LoVo (cell line): ENCODE results near the gene RGS3.
A peak's percentile ranks its signal among the peaks of the same experiment; 100 is the strongest.

Source experiments
- DNase-seq: peaks from one replicate; pipeline ENCODE4 v3.0.0-alpha.2; 2016; ENCODE audit warnings: low spot score

Gene RGS3

DNA sequence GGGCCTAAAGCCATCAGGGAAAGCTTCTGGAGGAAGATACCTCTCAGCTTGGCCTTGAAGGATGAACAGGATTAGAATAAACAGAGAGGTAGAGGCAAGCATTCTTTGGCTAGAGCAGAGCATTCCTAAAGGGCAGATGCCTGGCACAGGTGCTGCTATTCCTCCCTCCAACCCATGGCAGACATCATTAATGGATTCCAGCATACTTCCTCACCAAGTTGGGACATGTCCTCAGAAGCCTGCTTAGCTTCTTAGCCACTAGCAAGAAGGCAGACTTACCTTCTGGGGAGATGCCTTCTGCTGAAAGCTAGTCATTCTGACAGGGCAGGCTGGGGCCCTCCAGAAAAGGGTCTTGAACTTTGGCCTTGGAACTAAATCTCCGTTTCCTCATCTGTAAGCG lies 122.0 kb downstream of the RGS3 start:
- no peak for DNase-seq

DNA sequence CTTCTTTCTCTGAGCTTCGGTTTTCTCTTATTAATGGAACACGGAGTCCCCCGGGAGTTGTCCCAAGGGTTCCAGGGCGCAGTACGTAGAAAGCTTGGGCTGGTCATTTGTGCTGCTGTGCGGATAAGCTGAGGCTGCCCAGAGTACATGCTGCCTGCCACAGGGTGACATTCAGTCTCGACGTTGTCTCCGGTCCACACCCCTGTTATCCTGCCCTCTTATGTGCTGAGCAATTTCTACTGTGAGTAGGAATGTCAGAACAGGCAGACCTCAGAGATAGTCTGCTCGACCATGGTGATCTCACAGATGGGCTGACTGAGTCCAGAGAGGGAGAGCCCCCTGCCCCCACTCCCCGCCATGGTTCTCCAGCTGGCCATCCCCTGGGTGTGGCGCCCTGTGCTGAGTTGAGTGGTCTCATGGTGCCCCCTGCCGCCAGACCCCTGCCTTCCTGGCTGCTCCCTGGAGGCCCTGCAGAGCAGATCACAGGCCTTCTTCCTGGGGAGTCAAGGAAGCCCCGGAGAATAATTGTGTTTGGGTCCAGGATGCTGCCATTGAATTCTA lies 124.0 kb downstream of the RGS3 start:
- no peak for DNase-seq

DNA sequence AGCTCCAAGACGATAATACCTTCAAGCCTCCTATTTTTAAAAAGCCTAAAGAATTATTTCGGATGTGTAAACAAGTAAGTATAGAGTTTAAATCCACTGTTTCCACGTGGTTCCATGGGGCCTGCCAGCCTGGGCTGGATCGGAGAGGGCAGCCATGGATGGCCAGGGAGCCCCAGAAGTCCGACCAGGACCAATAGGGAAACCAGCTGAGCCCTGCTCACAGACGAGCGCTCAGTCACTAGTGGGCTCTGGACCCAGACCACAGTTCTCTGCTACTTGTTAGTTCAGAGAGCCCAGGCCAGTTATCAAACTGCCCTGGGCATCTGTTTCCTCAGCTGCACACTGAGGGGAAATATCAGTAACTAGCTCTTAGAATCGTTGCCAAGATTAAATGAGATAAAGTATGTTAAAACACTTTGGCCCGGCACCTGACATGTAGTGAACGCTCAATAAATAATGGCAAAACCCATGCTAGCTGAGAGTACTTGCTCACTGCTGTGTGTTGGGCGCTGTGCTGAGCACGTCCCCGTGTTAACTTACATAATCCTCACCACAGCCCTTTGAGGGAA lies 124.8 kb downstream of the RGS3 start:
- DNase-seq = no peak

DNA sequence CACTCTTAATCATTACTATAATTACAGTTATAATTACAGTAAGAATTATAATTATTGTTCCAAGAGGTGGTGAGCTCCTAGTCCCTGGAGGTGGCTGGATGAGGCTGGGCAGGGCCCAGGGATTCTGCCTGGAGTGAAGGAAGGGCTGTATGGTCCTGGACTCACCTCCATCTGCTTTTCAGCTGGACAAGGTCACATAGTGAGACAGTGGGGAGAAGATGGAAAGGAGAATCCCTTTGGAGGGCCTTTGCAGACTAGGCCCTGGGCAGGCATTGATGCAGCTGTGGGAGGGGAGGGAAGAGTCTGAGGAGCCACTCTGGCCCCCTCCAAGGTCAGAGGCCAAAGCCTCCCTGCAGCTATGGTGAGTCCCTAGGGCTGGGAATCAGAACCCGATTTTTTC lies 125.4 kb downstream of the RGS3 start:
- no peak for DNase-seq

DNA sequence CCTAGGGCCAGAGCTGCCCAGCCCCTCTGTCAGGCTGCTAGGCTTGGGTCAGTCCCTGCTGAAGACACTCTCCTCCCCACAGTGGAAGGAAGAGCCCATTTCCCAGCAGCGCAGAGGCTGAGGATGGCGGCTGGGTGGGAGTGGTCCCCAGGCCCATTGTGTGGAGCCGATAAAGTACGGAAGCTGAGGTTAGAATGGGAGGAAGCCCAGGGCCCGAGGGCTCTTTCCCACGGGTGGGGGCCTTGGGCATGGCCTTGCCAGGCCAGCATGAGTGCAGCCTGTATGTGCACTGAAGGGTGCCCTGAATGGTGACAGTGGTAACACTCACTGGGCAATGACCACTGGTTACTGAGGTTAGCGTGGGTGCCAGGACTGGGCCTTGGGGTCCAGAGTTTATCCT lies 125.9 kb downstream of the RGS3 start:
- no peak for DNase-seq

DNA sequence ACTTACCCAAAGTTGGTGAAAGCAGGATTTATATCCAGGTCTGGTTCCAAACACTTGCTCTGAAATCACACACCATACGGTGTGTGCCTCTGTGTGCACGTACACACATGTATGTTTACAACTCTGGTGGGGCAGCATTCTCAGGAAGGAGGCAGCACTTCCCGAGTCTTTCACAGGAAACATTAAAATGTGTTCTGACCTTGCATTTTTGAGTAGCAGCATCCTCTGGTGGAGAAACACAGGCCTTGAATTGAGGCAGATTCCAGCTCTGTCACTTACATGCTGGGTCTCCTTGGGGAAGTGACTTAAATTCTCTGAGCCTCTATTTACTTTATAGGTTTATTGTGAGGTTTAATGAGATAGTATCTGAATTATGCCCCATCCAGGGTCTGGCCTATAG lies 126.4 kb downstream of the RGS3 start:
- DNase-seq = no peak

DNA sequence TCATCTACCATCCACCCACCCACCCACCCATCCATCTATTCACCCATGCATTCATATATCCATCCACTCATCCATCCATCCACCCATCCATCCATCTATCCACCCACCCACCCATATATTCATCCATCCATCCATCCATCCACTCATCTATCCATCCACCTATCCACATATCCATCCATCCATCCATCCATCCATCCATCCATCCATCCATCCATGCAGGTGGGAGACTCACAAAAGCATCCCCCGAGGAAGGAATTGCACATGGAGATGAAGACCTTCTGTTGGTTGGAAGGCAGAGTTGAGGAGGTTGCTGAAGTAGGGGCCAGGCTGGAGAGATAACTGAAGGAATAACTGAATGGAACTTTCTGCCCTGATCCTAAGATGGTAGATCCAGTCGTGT lies 126.9 kb downstream of the RGS3 start:
- DNase-seq = no peak

DNA sequence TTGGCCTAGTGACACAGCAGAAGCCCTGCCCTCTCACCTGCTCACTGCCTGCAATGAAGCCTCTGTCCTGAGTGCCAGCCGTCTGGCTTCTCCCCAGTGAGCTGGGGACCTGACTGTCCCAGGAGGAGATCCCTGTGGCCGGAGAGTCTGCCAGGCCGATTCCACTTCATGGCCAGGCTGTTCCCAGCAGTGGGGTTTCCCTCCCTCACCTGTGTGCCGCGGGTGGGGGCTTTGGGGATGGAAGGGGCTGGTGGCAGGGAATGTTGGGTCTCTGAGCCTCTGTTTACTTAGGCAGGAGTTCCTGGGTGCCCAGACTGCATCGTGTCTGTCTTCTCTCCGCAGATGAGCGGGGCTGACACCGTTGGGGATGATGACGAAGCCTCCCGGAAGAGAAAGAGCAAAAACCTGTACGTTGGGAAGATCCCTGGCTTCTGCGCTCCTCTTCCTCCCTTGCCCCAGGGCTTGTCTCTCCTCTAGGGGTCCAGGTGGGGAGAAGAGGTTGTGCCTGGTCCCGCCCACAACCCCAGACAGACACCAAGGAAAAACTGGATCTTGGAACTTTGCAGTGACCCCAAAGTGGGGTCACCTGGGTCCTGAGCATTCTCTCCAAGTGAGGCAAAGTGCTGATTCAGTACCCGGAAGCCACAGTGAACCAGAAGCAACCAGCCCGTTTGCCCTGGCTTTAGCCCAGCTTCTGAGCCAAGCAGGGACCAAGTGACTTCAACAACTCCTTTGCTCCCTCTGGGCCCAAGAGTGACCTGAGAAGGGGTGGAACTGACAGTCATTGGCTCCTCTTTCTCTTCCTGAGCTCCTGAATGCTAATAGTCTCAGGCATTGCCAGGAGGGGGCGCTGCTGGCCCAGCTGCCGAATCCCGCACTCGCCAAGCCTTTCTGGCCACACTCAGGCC lies 127.7 kb downstream of the RGS3 start:
- peak; percentile 43 for DNase-seq

DNA sequence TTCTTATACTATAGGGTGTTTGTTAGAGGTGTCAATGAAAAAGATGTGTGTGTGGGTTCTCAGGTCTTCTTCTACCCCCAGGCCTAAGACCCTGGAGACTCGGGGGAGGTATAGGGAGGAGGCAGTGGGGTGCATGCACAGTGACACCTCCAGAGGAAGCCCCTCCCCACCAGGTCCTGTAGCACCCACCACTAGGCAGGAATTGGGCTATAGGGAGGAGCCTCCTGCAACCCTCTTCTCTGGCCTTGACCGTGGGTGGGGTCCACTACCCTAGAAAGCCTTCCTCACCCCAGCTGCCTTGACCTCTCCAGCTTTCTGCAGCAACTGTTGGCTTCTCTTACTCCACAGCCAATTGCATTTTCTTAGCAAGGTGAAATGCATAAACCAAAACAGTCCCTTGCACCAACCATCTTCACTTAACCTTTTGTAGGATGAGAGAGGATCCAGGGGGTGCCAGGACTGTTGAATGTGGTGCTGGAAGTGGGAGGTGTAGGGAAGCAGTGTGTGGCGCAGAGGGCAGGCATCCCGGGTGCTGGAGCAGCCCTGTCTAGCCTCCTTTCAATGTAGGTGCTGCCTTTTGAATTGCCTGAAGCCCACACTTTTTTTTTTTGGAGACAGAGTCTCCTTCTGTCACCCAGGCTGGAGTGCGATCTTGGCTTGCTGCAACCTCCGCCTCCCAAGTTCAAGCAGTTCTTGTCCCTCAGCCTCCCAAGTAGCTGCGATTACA lies 128.5 kb downstream of the RGS3 start:
- DNase-seq = no peak

DNA sequence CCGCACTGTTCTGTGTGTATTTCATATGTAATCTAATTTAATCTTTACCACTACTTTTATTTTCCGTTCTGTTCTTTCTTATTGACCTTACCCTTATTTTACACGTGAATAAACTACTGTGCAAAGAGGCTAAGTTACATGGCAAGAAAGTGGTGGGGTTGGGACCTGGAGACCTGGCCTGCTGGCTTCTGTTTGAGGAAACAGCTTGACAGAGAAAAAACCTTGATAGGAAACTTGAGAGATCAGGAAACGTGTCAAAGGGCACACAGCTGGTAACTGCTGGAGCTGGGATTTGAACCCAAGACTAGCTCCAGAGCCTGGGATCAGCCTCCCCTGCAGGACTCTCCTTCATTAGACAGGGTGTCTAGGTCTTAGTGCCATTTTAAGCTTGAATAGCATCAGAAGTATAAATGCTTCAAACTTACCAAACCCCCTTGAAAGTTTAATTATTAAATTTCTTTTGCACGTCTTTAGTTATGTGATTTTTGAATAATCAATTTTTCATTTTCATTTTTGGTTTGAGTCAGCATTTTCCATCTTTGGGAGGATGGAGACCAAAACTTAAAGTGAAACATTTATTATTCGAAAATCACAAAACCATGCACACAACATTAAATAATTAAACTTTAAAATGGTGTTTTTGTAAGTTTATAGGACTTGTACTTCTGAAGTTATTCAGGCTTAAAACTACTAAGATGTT lies 129.5 kb downstream of the RGS3 start:
- no peak for DNase-seq

DNA sequence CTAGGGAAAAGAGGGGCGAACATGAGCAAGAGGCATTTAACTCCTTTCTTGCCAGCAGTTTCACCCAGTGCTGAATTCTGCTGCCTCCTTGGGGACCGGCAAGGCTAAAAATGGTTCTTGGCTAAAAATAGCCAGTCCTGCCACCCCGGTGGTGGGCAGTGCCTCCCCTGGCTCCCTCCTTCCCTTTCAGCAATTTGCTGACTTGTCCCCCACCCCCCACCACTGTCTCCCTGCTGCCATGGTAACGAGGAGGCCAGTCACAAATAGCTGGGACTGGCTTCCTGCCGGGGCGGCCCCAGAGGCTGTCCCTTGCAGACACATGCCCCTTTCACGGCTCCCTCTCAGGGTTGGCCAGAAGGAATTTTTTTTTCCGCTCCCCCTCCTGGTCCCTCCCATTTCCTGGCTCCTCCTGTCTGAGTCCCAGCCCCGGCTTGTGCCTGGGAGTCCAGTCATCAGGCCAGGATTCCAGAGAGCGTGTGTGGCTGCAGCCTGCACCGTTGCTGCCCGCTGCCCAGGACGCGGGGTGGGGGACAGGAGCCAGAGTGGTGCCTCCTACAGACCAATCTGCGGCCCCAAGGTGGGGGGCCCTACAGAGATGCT lies 130.3 kb downstream of the RGS3 start:
- DNase-seq = no peak

DNA sequence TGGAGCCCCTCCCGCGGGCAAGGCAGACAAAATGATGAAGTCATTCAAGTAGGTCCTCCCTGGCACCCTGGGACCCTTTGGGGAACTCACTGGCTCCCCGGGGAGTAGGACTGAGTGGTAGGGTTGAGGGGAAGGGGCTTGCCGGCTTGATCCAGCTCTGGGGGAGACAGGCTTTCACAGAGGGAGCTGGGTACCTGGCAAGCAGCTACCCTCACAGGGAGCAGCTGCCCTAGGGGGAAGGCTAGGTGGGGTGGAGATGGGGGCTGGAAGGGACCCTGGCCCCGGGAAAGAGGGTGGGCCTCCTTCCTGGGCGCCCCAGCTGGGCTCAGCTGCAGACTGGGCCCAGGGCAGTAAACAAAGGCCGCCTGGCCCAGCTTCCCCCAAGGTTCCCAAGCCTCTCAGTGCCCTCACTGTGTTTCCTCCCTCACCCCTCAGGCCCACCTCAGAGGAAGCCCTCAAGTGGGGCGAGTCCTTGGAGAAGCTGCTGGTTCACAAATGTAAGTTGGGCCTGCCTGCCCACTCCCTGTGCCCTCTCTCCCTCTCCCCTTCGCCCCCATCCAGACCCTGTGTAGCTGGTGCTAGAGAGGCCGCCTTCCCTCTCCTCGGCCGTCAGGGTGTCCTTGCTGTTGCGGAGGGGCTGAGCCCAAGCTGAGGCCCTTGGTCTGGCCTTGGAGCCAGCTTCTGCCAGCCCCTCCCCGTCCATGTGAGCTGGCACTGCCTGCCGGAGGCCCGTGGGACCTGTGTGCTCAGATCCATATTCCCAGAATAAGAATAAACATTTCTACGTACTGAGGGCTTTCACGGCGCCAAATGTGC lies 131.2 kb downstream of the RGS3 start:
- DNase-seq = no peak

DNA sequence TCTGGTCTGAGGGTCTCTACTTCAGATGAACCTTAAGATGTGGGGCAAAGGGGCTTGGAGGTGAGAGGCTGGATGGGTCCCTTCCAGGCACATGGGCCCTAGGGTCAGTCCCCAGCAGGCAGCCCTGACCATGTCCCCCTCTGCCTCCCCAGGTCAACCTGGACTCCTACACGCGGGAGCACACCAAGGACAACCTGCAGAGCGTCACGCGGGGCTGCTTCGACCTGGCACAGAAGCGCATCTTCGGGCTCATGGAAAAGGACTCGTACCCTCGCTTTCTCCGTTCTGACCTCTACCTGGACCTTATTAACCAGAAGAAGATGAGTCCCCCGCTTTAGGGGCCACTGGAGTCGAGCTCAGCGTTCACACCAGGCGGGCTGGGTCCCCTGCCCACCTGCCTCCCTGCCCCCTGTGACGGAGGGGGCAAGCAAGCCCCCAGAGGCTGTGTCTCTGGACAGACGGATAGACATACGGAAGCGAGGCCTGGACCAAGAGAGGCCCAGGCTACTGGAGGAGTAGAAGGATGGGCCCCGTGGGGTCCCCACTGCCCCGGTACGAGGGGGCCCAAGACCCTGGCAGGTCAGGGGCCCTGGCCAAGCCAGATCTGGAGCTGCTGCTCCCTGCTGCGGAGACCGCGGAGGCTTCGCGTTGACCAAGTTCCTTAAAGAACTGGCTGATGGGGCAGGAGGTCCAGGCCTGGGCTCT lies 133.2 kb downstream of the RGS3 start:
- no peak for DNase-seq

DNA sequence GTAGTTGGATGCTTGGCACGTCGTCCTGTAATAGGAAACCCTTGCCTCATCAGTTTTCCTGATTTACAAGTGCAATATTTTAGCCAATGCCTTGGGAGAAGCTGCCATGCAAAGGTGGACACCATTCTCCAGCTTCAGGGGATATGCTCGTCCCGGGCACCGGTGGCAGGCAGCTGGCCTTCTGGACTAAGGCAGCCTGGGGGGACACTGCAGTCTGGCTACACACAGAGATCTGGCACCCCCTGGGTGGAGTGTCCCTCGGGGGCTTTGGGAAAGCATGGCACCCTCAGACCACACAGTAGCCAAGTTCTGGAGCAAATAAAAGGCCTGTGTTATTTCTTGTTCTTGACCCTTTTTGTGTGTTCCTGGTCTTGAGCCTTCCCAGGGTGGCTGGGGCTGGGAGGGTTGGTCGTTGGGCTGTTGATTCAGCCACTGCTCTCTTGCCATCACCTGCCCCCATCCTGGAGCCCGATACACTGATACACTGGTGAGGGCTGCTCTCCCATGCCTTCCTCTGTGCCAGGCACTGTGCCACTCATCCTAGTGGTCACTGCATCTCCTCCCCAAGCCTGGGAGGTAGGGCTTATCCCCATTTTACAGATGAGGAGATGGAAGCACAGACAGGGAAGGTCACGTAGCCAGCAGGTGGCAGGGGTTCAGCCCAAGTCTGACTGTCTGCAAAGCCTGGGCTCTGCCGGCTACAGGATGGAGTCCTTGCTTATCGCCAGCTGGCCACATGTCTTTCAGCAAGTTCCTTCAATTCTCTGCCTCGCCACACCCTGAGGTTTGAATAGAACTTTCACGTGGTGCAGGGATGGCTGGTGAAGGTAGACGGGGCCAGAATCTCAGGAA lies 134.1 kb downstream of the RGS3 start:
- no peak for DNase-seq

DNA sequence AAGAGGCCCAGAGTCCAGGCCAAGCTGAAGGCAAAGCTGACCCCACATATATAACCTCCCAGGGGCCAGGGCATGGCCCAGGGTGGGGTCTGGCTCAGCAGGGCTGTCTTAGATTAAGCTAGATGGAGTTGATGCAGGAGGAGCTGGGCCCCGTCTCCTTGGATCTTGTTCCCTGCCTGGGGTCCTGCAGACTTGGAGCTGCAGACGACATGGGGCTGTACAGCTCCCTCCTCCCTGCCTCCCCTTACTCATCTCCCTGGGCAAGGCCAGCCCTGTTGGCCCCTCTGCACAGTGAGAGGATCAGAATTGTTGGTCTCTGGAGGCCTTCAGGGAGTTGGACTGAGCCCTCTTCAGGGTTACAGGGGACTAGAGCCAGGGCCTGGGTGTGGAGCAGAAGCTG lies 134.9 kb downstream of the RGS3 start:
- DNase-seq = no peak

DNA sequence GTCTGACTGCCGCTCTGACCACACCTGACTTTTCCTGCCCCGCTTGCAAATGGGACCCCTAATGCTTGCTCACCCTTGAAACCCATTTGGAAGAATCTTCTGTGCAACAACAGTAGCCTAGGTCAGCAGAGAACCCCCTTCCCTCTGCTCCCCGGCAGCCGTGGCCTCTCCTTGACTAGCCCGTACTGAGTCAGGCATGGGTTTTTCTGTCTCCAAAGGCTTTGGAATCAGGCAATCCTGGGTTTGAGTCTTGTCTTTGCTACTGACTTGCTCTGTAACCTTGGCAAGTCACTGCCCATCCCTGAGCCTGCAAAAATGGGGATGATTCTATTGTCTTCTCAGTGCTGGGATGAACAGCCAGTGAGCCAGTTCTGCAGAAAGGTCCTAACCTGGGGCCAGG lies 135.4 kb downstream of the RGS3 start:
- DNase-seq = no peak

DNA sequence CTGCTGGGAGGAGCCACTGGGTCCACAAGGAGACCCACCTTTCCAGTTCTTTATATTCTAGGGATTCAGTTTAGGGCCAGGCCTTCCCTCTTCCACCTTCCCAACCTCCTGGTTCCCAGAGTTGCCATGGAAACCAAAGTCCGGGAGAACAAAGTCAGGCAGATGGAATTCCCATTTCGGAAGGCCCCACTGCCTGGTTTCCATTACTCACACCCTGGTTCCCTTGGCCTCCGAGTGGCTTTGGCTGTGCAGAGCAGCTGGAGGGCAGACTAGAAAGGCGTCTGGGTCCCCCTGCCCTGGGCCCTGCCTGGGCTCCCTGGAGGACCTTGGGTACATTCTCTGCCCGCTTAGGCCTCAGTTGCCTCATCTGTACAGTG lies 136.1 kb downstream of the RGS3 start:
- DNase-seq = no peak

DNA sequence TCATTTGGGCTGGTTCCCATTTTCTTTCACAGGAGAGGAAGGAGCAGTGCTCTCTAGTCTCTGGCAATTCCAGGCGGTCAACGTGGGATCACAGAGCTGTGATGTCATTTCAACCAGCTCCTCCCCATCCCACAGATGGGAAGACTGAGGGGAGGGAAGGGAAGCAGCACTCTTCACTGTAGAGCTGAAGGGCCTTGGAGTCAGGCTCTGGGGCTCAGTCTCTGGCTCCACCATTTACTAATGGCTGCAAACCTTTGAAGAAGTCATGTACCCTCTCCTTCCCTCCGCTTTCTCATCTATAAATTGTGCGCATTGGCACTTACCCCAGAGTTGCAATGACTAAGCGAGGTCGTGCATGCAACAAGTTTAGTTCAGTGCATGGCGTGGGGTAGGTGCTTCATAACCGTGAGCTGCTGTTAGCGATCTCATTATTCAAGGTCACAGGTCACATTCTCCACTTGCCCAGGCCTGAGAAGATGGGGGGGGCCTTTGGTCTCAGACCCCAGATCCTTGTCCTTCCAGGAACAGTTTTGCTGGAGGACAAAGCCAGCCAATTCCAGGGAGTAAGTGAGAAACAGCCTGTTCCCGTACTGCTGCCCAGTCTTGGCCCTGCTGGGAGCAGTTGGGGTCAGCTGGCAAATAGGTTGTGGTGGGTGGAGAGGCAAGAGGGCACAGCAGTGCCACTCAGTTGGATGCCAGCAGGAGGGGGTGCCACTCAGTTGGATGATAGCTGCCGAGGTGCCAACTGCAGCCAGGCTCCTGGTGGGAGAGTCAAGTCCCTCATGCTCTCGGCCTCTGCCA lies 136.7 kb downstream of the RGS3 start:
- DNase-seq = no peak
